Subcutaneous abdominal adipose tissue (tissue), 5 donors: ENCODE results near the gene ITGB5.

ENCODE experiments used
- H3K27ac ChIP-seq: one replicate; pipeline ENCODE4 v1.7.0; 2013; ENCODE audit warnings: low read depth, mild to moderate bottlenecking, inconsistent platforms, low read length, moderate library complexity
- H3K27me3 ChIP-seq, 5 donors: one replicate each; pipeline ENCODE4 v1.7.0; 2013; ENCODE audit warnings: low read length in 5 of 5, inconsistent platforms in 1 of 5; ENCODE audit not compliant: control insufficient read depth in 5 of 5, insufficient read depth in 4 of 5
- H3K36me3 ChIP-seq, 5 donors: one replicate each; pipeline ENCODE4 v1.7.0; 2013; ENCODE audit warnings: low read length in 5 of 5; ENCODE audit not compliant: control insufficient read depth in 5 of 5, insufficient read depth in 5 of 5
- H3K4me1 ChIP-seq, 5 donors: one replicate each; pipeline ENCODE4 v1.7.0; 2013; ENCODE audit warnings: low read length in 5 of 5, mild to moderate bottlenecking in 3 of 5, moderate library complexity in 1 of 5; ENCODE audit not compliant: control insufficient read depth in 5 of 5, insufficient read depth in 5 of 5
- H3K4me3 ChIP-seq, 5 donors: one replicate each; pipeline ENCODE4 v1.7.0; 2013; ENCODE audit warnings: low read length in 5 of 5, low read depth in 1 of 5
- H3K9ac ChIP-seq, 5 donors: one replicate each; pipeline ENCODE4 v1.7.0; 2013; ENCODE audit warnings: low read length in 5 of 5, mild to moderate bottlenecking in 4 of 5, moderate library complexity in 3 of 5
- H3K9me3 ChIP-seq, 5 donors: one replicate each; pipeline ENCODE4 v1.7.0; 2013; ENCODE audit warnings: low read length in 5 of 5; ENCODE audit not compliant: control insufficient read depth in 5 of 5
- donor health status: healthy.
- donor health status: healthy.
- donor health status: healthy.
- donor health status: healthy.
- donor health status: healthy.

The ITGB5 gene

DNA sequence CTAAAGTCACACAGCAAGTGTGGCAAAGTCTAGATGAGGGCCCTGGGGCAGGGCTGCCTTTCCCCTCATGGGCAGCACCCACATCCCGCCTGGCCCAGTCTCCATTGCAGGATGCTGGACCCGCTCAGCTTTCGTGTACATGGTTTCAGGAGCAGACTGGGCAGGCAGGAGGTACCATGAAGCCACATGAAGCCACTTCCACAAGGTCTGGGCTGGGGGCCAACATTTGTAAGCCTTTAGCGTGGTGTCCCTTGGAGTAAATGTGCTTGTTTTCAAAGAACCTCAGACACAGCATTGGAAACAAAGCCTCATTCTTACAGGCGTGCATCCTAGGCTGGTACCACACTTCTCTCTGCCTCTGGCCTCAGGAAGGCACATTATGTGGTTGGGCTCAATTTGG lies 122.4 kb downstream of the ITGB5 start:
- H3K4me3 ChIP-seq: no peak overlapping the region
- H3K9ac ChIP-seq: no peak overlapping the region
- peaks cover 6 to 73% (median 72%) of the 10 kb centered on the region in 5 donors for H3K36me3 ChIP-seq
- H3K27me3 ChIP-seq: no peaks in the 10 kb centered on the region
- no peaks in the 10 kb centered on the region for H3K9me3 ChIP-seq
- peaks cover 0 to 33% (median 23%) of the 10 kb centered on the region in 5 donors for H3K4me1 ChIP-seq
- H3K27ac ChIP-seq: no peak overlapping the region

DNA sequence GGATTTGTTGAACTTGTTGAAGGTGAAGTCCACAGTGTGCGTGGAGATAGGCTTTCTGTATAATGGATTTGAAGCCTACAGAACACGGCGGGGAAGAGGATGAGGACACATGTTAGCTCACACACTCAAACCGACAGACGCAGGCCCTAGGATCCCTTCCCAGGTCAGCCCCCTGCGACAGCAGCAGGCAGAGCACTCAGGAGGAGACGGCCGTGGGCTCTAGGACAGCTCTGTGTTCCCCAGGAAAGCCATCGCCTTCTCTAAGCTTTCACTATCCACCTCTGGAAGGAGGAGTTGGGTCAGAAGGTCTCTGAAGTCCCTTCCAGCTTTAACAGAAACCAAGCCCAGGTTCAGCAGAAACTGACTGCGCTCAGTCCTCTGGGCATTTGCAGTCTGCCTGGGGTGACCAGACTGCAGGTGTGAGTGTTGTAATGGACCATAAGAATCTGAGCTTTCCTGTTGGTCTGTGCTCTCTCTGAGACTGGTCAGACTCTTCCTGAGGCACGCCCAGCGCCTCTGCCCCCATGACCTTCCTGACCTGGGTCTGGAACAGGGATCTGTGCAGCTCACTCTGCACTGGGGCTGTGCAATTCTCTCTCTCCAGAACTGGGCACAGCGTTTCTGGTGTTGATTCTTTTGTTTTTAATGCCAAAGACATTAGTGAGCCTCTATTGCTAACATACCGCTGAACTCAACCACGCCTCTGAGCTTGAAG lies 123.4 kb downstream of the ITGB5 start:
- no peaks in the 10 kb centered on the region for H3K27me3 ChIP-seq
- H3K4me3 ChIP-seq: no peak overlapping the region
- H3K27ac ChIP-seq: no peak overlapping the region
- H3K9me3 ChIP-seq: no peaks in the 10 kb centered on the region
- peaks cover 6 to 67% (median 64%) of the 10 kb centered on the region in 5 donors for H3K36me3 ChIP-seq
- H3K4me1 ChIP-seq: peaks cover 0 to 33% (median 23%) of the 10 kb centered on the region in 5 donors
- H3K9ac ChIP-seq: no peak overlapping the region

DNA sequence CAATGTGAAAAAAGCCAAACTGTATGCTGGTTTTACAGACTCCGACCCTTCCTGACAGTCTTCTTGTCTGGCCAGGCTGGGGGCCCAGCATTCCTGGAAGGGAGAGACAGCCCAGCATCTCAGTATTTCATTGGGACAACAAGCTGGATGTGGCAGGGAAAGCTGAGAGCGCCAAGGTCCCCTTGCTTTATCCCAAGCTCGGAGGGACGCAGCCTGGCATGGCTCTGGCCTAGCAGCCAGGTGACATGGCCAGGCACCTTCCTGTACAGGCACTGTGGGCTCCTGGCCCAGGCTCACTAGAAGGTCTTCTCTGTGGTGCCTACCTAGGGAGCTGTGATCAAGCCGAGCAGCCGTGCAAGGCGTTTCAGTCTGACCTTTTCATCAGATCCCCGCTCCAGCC lies 124.0 kb downstream of the ITGB5 start:
- Histone ChIP-seq H3K27ac (no peak overlapping the region), H3K9me3 (no peaks in the 10 kb centered on the region), H3K9ac (no peak overlapping the region), H3K4me3 (no peak overlapping the region), H3K27me3 (no peaks in the 10 kb centered on the region), H3K4me1 (peaks cover 0 to 33% (median 23%) of the 10 kb centered on the region in 5 donors), H3K36me3 (peaks cover 4 to 61% (median 58%) of the 10 kb centered on the region in 5 donors)

DNA sequence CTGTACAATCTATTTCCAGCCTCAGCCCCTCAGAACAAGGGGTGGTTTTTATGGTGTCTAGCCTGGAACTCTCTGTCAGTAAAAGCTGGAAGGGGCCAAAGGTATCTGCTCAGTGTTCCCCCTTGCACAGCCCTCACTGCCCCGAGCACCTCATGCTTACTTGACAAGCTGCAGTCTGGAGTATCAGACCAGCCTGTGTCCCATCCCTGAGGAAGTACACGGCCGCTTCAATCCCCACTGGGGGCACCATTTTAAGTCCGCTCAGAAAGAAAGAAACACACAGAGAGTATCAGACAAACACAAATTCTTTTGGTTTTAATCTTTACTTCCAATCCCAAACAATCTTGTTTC lies 124.5 kb downstream of the ITGB5 start:
- H3K27ac ChIP-seq: no peak overlapping the region
- H3K4me1 ChIP-seq: peaks cover 0 to 33% (median 23%) of the 10 kb centered on the region in 5 donors
- no peak overlapping the region for H3K4me3 ChIP-seq
- H3K27me3 ChIP-seq: no peaks in the 10 kb centered on the region
- no peak overlapping the region for H3K9ac ChIP-seq
- H3K36me3 ChIP-seq: peaks cover 2 to 55% (median 53%) of the 10 kb centered on the region in 5 donors
- no peaks in the 10 kb centered on the region for H3K9me3 ChIP-seq

DNA sequence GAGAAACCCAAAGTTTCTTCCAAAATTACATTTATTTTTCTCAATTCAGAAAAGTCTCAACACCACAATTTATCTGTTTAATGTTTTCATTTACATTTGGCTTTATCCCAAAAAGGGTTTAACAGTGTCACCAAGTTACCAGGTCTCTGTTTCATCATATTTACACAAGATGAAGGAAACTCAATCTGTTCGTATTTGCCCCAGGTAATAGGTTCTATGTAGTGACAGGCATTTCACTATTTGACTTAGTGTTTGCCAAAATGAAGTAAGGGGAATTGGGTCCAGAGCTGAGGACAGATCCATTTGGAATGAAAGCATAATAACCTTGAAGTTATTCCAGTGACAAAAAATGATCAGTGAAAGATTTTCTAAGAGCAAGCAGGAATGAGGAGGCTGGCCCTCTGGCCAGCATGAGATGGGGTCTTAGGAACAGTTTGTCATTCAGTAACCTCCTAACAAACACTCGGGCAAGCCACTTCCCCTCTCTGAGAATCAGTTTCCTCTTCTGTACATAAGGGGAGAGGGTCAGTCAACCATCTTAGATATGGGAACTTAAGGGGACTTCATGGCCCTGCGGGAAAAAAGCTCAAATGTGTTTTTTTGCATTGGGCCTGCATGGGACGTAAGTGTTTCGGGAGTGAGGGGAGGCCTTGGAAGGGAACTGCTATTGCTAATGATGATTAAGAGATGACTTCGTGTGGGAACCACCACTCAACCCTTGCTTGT lies 125.1 kb downstream of the ITGB5 start:
- Histone ChIP-seq H3K9me3 (no peaks in the 10 kb centered on the region), H3K4me3 (no peak overlapping the region), H3K27ac (no peak overlapping the region), H3K27me3 (no peaks in the 10 kb centered on the region), H3K36me3 (peaks cover under 1 to 50% (median 48%) of the 10 kb centered on the region in 5 donors), H3K9ac (no peak overlapping the region), H3K4me1 (peaks cover 0 to 33% (median 23%) of the 10 kb centered on the region in 5 donors)

DNA sequence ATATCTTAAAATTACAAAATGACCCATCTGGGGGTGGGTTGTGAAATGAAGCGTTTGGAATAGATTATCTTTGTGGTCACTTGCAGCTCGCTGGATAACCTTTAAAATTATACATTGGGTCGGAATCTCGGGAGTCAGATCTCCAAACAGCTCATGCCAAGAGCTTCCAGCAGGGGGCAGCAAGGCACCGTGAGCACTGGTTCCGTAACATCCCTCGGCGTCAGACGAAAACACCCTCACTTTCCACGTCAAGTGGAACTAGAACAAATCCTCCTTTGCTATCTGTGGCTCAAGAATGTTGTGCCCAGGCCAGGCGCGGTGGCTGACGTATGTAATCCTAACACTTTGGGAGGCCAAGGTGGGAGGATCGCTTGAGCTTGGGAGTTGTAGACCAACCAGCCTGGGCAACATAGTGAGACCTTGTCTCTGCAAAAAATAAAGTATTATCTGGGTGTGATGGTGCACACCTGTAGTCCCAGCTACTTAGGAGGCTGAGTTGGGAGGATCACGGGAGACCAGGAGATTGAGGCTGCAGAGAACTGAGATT lies 125.8 kb downstream of the ITGB5 start:
- Histone ChIP-seq H3K27me3 (no peaks in the 10 kb centered on the region), H3K9me3 (no peaks in the 10 kb centered on the region), H3K36me3 (peaks cover 0 to 42% (median 40%) of the 10 kb centered on the region in 5 donors), H3K4me1 (peaks cover 0 to 33% (median 23%) of the 10 kb centered on the region in 5 donors), H3K4me3 (peak overlapping the region in 1 of 5 donors; percentile 19), H3K27ac (no peak overlapping the region), H3K9ac (no peak overlapping the region)

DNA sequence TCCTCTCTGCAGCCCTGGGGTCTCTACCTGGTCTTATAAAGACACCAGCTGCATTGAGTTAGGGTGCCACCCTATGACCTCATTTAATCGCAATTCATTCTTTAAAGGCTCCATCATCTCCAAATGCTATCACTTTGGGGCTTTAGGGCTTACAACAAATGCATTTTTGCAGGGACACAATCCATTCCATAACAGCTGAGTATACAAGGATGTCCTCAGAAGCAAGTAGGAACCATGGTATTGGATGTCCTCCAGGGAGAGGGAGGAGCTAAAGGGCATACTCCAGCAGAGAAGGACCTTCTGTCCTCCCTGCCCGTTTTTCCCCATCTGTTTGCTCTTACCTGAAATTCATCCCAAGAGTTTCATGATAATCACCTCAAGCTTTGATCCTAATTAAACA lies 126.6 kb downstream of the ITGB5 start:
- Histone ChIP-seq H3K9ac (no peak overlapping the region), H3K4me3 (no peak overlapping the region), H3K4me1 (peaks cover 0 to 33% (median 23%) of the 10 kb centered on the region in 5 donors), H3K27ac (no peak overlapping the region), H3K27me3 (no peaks in the 10 kb centered on the region), H3K9me3 (no peaks in the 10 kb centered on the region), H3K36me3 (peaks cover 0 to 35% (median 33%) of the 10 kb centered on the region in 5 donors)

DNA sequence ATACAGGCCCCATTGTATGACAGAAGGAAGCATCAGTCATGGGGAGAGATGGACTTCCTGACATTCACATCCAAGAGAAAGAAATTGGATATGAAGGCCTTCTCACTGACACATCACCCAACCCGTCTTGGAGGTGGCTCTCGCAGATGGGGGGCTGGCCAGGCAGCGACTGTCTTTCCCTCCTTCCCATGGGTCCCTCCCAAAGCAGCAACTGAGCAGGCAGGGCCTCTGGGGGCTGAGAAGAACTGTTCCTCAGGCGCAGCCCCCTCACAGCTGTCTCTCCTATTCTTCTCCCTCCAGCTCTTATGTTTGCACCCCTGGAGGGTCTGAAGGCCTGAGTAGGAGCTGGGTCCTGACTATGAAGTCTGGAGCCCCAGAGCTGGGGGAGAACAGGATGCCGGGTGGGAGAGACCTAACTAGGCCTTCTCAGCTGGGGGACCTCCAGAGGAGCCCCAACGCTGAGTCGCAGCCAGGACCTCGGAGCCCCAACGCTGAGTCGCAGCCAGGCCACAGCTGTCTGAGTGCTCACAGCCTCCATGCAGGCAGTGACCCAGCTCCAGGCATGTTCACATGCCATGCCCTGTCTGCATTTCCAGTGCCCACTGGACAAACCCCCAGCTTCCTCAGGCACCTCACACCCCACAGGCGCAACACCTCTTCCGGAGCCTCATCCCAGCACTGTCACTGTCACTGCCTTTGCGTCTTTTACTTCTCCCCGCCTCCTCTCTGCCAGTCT lies 127.3 kb downstream of the ITGB5 start:
- Histone ChIP-seq H3K9ac (no peak overlapping the region), H3K9me3 (no peaks in the 10 kb centered on the region), H3K27ac (no peak overlapping the region), H3K4me1 (peaks cover 0 to 31% (median 21%) of the 10 kb centered on the region in 5 donors), H3K36me3 (peaks cover 0 to 27% (median 25%) of the 10 kb centered on the region in 5 donors), H3K27me3 (no peaks in the 10 kb centered on the region), H3K4me3 (no peak overlapping the region)

DNA sequence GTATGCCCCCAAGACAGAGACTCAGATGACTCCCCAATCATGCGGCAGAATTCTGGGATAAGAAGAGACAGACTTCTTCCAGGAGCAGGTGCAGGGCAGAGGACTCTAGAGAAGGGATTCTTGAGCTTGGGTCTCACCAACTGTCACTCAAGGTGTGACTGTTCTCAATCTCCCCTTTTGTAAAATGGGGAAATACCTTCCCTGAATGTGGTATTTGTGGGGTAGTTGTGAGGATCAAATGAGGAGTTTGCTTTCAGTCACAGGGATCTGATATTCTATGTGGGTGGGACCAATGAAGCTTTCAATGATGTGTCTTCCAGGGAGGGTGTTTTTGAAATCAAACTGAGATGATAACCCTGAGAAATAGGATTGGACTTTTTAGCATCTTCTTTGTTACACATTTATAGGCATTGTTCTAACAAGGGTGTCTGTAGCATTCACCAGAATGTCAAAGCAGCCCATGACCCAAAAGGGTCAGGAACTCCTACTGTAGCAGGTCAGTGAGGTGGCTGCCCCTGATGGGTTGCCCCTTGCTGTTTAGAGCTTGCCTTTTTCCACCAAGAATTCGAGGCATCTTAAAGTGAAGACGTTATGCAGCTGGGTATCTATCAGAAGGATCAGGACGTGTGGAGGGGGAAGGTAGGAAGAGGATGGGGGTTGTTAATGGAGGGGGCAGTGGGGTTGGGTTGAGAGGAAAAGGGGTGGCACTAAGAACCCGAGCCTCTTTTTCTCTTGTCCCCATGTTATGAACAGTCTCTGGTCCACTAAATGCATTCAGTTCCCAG lies 128.1 kb downstream of the ITGB5 start:
- H3K27me3 ChIP-seq: no peaks in the 10 kb centered on the region
- H3K9ac ChIP-seq: no peak overlapping the region
- H3K27ac ChIP-seq: no peak overlapping the region
- peaks cover 0 to 23% (median 14%) of the 10 kb centered on the region in 5 donors for H3K4me1 ChIP-seq
- H3K36me3 ChIP-seq: peaks cover 0 to 19% (median 17%) of the 10 kb centered on the region in 5 donors
- no peaks in the 10 kb centered on the region for H3K9me3 ChIP-seq
- H3K4me3 ChIP-seq: no peak overlapping the region
